MCF 10A (cell line): Measurements from ENCODE around the gene SENP7. TPM values are rescaled to one million over a fixed set of nuclear protein-coding genes. Genes with fewer than 3 reads are reported as not detected.

Experiments used
- BruUV-seq: library from RNA; stranded (reverse); fragments of 400-500 nt; replicated peaks from 2 replicates; lab custom pipeline; 2021; lab: Mats Ljungman, UMichigan
- CTCF ChIA-PET: fragments of 300-600 bp; sonication (Branson Sonifier 250); formaldehyde crosslinking; extraction: SDS; loops from one replicate; lab custom pipeline; 2021; ENCODE audit warnings: antibody characterized with exemption, inconsistent platforms; lab: Yijun Ruan, JAX
- POLR2A ChIA-PET: fragments of 300-600, 350-650 bp; sonication (Branson Sonifier 250); formaldehyde crosslinking; extraction: SDS; loops from one replicate; lab custom pipeline; 2020; ENCODE audit warnings: antibody characterized with exemption, inconsistent platforms; lab: Yijun Ruan, JAX
- DNase-seq: peaks from one replicate; pipeline ENCODE4 v3.0.0-alpha.2; 2018; ENCODE audit not compliant: unreplicated experiment
- H3K27ac Mint-ChIP-seq: one replicate; pipeline ENCODE4 v1.8.0; 2022; ENCODE audit warnings: mild to moderate bottlenecking, low read depth, mixed read lengths; ENCODE audit not compliant: unreplicated experiment
- H3K27me3 Mint-ChIP-seq: one replicate; pipeline ENCODE4 v1.8.0; 2022; ENCODE audit warnings: mixed read lengths; ENCODE audit not compliant: insufficient read depth, unreplicated experiment
- H3K36me3 Mint-ChIP-seq: one replicate; pipeline ENCODE4 v1.8.0; 2022; ENCODE audit warnings: mild to moderate bottlenecking, moderate library complexity, mixed read lengths; ENCODE audit not compliant: insufficient read depth, unreplicated experiment
- H3K4me1 Mint-ChIP-seq: one replicate; pipeline ENCODE4 v1.8.0; 2022; ENCODE audit warnings: mixed read lengths; ENCODE audit not compliant: insufficient read depth, unreplicated experiment
- H3K4me3 Mint-ChIP-seq: one replicate; pipeline ENCODE4 v1.8.0; 2022; ENCODE audit warnings: mild to moderate bottlenecking, moderate library complexity, mixed read lengths; ENCODE audit not compliant: unreplicated experiment
- H3K9me3 Mint-ChIP-seq: one replicate; pipeline ENCODE4 v1.8.0; 2022; ENCODE audit warnings: mixed read lengths; ENCODE audit not compliant: unreplicated experiment
- intact Hi-C: fragments of 100-400 bp; cut with micrococcal nuclease; formaldehyde crosslinking; loops from 2 replicates; pipeline ENCODE4 v1.14.1; 2022
- total RNA-seq: library from RNA; stranded (reverse); gene quantifications from 2 replicates; pipeline ENCODE4 v1.2.3, GENCODE V29; 2022
- TF ChIP-seq, protein P1 (sequence below): fragments of 200-600 bp; IDR thresholded peaks from one replicate; pipeline ENCODE4 v1.8.0; 2022; ENCODE audit warnings: antibody characterized with exemption, mild to moderate bottlenecking; ENCODE audit not compliant: unreplicated experiment

The SENP7 gene
- total RNA-seq, 1 experiment from 2014 or later: 11.9 TPM

DNA sequence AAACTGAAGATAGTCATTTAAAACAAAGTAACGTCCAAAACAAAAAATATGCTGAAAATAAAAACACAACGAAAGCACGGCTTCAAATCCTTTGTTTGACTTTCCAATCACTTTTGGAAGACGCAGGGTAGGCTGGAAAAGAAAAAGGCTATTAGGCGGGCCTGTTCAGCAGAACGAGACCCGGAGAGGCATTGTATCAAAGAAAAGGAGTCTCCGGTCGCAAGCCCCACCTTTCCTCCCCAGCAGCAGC is 691 bp downstream of the SENP7 start:
- BruUV-seq: no TSS peak
- no peak for DNase-seq
- no peaks in the 10 kb centered on the region for H3K9me3 Mint-ChIP-seq
- intact Hi-C loops: loop anchor here (2.0 kb wide), 2 partner anchors 48 to 60 kb away; partner anchors contain the start of gene TRMT10C
- TF ChIP-seq, protein P1, sequence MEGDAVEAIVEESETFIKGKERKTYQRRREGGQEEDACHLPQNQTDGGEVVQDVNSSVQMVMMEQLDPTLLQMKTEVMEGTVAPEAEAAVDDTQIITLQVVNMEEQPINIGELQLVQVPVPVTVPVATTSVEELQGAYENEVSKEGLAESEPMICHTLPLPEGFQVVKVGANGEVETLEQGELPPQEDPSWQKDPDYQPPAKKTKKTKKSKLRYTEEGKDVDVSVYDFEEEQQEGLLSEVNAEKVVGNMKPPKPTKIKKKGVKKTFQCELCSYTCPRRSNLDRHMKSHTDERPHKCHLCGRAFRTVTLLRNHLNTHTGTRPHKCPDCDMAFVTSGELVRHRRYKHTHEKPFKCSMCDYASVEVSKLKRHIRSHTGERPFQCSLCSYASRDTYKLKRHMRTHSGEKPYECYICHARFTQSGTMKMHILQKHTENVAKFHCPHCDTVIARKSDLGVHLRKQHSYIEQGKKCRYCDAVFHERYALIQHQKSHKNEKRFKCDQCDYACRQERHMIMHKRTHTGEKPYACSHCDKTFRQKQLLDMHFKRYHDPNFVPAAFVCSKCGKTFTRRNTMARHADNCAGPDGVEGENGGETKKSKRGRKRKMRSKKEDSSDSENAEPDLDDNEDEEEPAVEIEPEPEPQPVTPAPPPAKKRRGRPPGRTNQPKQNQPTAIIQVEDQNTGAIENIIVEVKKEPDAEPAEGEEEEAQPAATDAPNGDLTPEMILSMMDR: no peak
- POLR2A ChIA-PET: interaction anchor here (0.6 to 4.8 kb wide), 11 partner anchors 47 to 643 kb away, joined by 3 to 64 read pairs (median 4); partner anchors contain the start of genes PCNP, RPL24 and TRMT10C
- peaks cover 11% of the 10 kb centered on the region for H3K4me1 Mint-ChIP-seq
- H3K4me3 Mint-ChIP-seq: peak overlapping the region; percentile 94
- CTCF ChIA-PET: interaction anchor here (0.6 to 0.7 kb wide), 2 partner anchors 62 to 702 kb away, joined by 3 read pairs; partner anchors contain the start of gene PCNP
- H3K36me3 Mint-ChIP-seq: peaks cover 11% of the 10 kb centered on the region
- H3K27ac Mint-ChIP-seq: peak overlapping the region; percentile 94
- H3K27me3 Mint-ChIP-seq: no peaks in the 10 kb centered on the region

DNA sequence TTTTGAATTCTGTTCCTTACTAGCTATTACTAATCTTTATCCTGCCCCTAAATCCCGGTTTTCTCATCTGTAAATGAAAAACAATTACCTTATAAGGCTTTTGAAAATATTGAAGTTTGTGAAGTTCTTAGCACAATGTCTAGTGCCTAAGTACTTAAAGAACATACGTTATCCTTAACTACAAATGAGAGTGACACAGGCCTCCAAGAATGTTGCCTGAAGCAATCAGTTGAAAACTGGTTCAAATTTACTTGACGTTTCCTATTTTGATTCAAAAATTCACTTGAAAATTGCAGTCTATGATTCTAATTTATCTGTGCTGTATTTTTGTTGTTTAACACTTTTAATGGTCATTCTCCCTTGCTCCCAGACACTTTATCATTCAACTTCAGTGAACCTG is 3.2 kb downstream of the SENP7 start:
- Mint-ChIP-seq H3K9me3 (no peaks in the 10 kb centered on the region), H3K4me1 (peaks cover 11% of the 10 kb centered on the region), H3K4me3 (no peak overlapping the region), H3K27me3 (no peaks in the 10 kb centered on the region), H3K36me3 (peaks cover 11% of the 10 kb centered on the region), H3K27ac (peak overlapping the region; percentile 2)
- ChIA-PET POLR2A (interaction anchor here (0.7 to 4.8 kb wide), 3 partner anchors 52 to 181 kb away, joined by 3 to 64 read pairs (median 34); partner anchors contain the start of genes PCNP and TRMT10C), CTCF (interaction anchor here (1.0 kb wide), 1 partner anchor 64 kb away, joined by 5 read pairs; the partner anchor contains the start of gene PCNP)
- TF ChIP-seq, protein P1: no peak
- DNase-seq: peak; percentile 37
- BruUV-seq: no TSS peak
- intact Hi-C loops: no loop called here

DNA sequence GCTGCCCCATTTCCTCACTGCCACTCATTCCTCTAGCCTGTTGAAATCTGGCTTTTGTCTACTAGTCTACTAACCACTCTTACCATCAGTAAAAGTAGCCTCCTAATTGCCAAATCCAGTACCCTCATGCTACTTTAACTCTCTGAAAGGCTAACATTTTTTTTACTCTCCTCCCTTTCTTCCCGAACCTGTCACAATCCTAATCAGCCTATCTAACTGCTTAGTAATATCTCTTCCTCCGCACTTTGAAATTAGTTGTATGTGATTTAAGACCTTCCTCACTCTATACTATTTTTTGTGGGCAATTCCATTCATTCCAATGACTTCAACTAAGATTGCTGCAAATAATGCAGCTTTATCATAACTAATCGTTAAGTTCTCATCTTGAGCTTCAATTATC is 3.7 kb downstream of the SENP7 start:
- H3K4me3 Mint-ChIP-seq: no peak overlapping the region
- no peaks in the 10 kb centered on the region for H3K27me3 Mint-ChIP-seq
- ChIA-PET CTCF (interaction anchor here (1.0 kb wide), 1 partner anchor 65 kb away, joined by 5 read pairs; the partner anchor contains the start of gene PCNP), POLR2A (interaction anchor here (0.6 to 4.8 kb wide), 4 partner anchors 53 to 182 kb away, joined by 3 to 64 read pairs (median 18); partner anchors contain the start of genes PCNP and TRMT10C)
- no peaks in the 10 kb centered on the region for H3K9me3 Mint-ChIP-seq
- BruUV-seq: TSS peak; percentile 39
- DNase-seq: no peak
- H3K36me3 Mint-ChIP-seq: peaks cover 11% of the 10 kb centered on the region
- TF ChIP-seq, protein P1: no peak
- peaks cover 11% of the 10 kb centered on the region for H3K4me1 Mint-ChIP-seq
- peak overlapping the region; percentile 2 for H3K27ac Mint-ChIP-seq
- intact Hi-C loops: no loop called here

DNA sequence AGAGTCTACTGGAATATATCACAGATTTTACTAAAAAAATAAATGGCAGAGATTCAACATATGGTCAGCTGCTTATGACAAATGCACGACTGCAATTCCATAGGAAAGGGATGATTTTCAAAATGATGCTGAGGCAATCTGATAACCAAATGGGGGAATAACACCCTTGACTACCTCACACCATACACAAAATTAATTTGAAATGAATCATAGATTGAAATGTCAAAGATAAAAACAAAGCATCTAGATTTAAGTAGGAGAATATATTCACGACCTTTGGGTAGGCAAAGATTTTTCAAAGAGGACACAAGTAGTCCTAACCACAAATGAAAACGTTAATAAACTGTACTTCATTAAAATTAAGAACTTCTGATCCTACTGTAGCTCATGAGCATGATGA is 11.2 kb downstream of the SENP7 start:
- H3K9me3 Mint-ChIP-seq: no peaks in the 10 kb centered on the region
- H3K27me3 Mint-ChIP-seq: no peaks in the 10 kb centered on the region
- intact Hi-C loops: no loop called here
- no peak overlapping the region for H3K4me3 Mint-ChIP-seq
- POLR2A ChIA-PET: interaction anchor here (0.7 kb wide), 1 partner anchor 72 kb away, joined by 3 read pairs; the partner anchor contains the start of gene PCNP
- no TSS peak for BruUV-seq
- H3K36me3 Mint-ChIP-seq: peaks cover 9% of the 10 kb centered on the region
- H3K4me1 Mint-ChIP-seq: no peaks in the 10 kb centered on the region
- H3K27ac Mint-ChIP-seq: no peak overlapping the region
- TF ChIP-seq, protein P1: no peak
- CTCF ChIA-PET: interaction anchor here (1.5 kb wide), 1 partner anchor 18 kb away, joined by 4 read pairs; no protein-coding TSS in a partner anchor
- no peak for DNase-seq
